Esophagus (tissue), 2 donors: ENCODE measurements around the gene ADCY1. TPM values are rescaled to one million over a fixed set of nuclear protein-coding genes. Genes with fewer than 3 reads are reported as not detected.

Experiments
- H3K27ac ChIP-seq, 2 donors: one replicate each; pipeline ENCODE4 v1.5.1; 2013; ENCODE audit warnings: low read depth in 2 of 2, mild to moderate bottlenecking in 2 of 2, inconsistent platforms in 1 of 2, low read length in 1 of 2, moderate library complexity in 1 of 2
- H3K27me3 ChIP-seq, 2 donors: one replicate each; pipeline ENCODE4 v1.6.1; 2013; ENCODE audit warnings: low read length in 2 of 2, control low read depth in 1 of 2, mild to moderate bottlenecking in 1 of 2; ENCODE audit not compliant: insufficient read depth in 2 of 2, control insufficient read depth in 1 of 2
- H3K36me3 ChIP-seq, 2 donors: one replicate each; pipeline ENCODE4 v1.6.1; 2013; ENCODE audit warnings: low read length in 1 of 2; ENCODE audit not compliant: control insufficient read depth in 2 of 2, insufficient read depth in 2 of 2
- H3K4me1 ChIP-seq, 2 donors: one replicate each; pipeline ENCODE4 v1.6.1; 2013; ENCODE audit warnings: low read length in 1 of 2; ENCODE audit not compliant: control insufficient read depth in 2 of 2, insufficient read depth in 2 of 2
- H3K4me3 ChIP-seq, 2 donors: one replicate each; pipeline ENCODE4 v1.5.1; 2013; ENCODE audit warnings: low read length in 2 of 2, mild to moderate bottlenecking in 2 of 2, low read depth in 1 of 2, moderate library complexity in 1 of 2
- H3K9me3 ChIP-seq, 2 donors: one replicate each; pipeline ENCODE4 v1.6.1; 2013; ENCODE audit warnings: mild to moderate bottlenecking in 2 of 2, low read depth in 1 of 2, low read length in 1 of 2, moderate library complexity in 1 of 2; ENCODE audit not compliant: control insufficient read depth in 2 of 2, insufficient read depth in 1 of 2
- WGBS, 2 donors: extraction: QIAGEN DNeasy Blood & Tissue Kit; methylation state at CpG; one replicate each; pipeline ENCODE4 v1.1.7; 2013; 5-methylcytosine and 5-hydroxymethylcytosine counted together
- polyA plus RNA-seq, 2 donors: library from polyadenylated mRNA; stranded (reverse); fragments of 200-250 nt; gene quantifications; one replicate each; pipeline ENCODE4 v1.2.3, GENCODE V29; 2013
- donor health status: healthy with polysubstance abuse.
- donor health status: Bipolar disorder and iron deficiency.

The ADCY1 gene
- polyA plus RNA-seq, 2 donors, result 0.12 to 0.18 TPM

GRCh38 chr7:45596665-45597095, 22.5 kb downstream of the ADCY1 start:
- Histone ChIP-seq H3K36me3 (no peaks in the 10 kb centered on the region), H3K4me1 (no peaks in the 10 kb centered on the region), H3K27me3 (no peaks in the 10 kb centered on the region), H3K9me3 (no peaks in the 10 kb centered on the region), H3K27ac (no peak overlapping the region), H3K4me3 (no peak overlapping the region)
- WGBS, 2 donors, result 83 to 91% methylated on average over 7 of the region's 7 CpGs

- 81% methylated on average over 9 of the region's 9 CpGs for WGBS, 2 donors
- Histone ChIP-seq H3K4me3 (no peak overlapping the region), H3K36me3 (no peaks in the 10 kb centered on the region), H3K27ac (no peak overlapping the region), H3K4me1 (no peaks in the 10 kb centered on the region), H3K9me3 (no peaks in the 10 kb centered on the region), H3K27me3 (no peaks in the 10 kb centered on the region)
Measured at GRCh38 chr7:45597286-45597984, 23.3 kb downstream of the ADCY1 start.

GRCh38 chr7:45598886-45599520, 24.8 kb downstream of the ADCY1 start:
- no peaks in the 10 kb centered on the region for H3K36me3 ChIP-seq
- H3K27me3 ChIP-seq, result no peaks in the 10 kb centered on the region
- no peaks in the 10 kb centered on the region for H3K4me1 ChIP-seq
- H3K4me3 ChIP-seq, result no peak overlapping the region
- H3K27ac ChIP-seq, result no peak overlapping the region
- WGBS, 2 donors, result 85 to 90% methylated on average over 14 of the region's 14 CpGs
- H3K9me3 ChIP-seq, result no peaks in the 10 kb centered on the region

GRCh38 chr7:45599851-45600706, 25.9 kb downstream of the ADCY1 start:
- H3K36me3 ChIP-seq, result no peaks in the 10 kb centered on the region
- H3K27ac ChIP-seq, result no peak overlapping the region
- 84 to 85% methylated on average over 10 of the region's 10 CpGs for WGBS, 2 donors
- no peak overlapping the region for H3K4me3 ChIP-seq
- no peaks in the 10 kb centered on the region for H3K9me3 ChIP-seq
- no peaks in the 10 kb centered on the region for H3K27me3 ChIP-seq
- H3K4me1 ChIP-seq, result no peaks in the 10 kb centered on the region

- no peak overlapping the region for H3K4me3 ChIP-seq
- no peak overlapping the region for H3K27ac ChIP-seq
- no peaks in the 10 kb centered on the region for H3K4me1 ChIP-seq
- no peaks in the 10 kb centered on the region for H3K9me3 ChIP-seq
- H3K27me3 ChIP-seq, result no peaks in the 10 kb centered on the region
- no peaks in the 10 kb centered on the region for H3K36me3 ChIP-seq
- WGBS, 2 donors, result 87 to 92% methylated on average over 4 of the region's 4 CpGs
Measured at GRCh38 chr7:45601094-45601493, 26.9 kb downstream of the ADCY1 start.

- Histone ChIP-seq H3K9me3 (no peaks in the 10 kb centered on the region), H3K4me1 (no peaks in the 10 kb centered on the region), H3K27ac (no peak overlapping the region), H3K36me3 (no peaks in the 10 kb centered on the region), H3K4me3 (no peak overlapping the region), H3K27me3 (no peaks in the 10 kb centered on the region)
- 88 to 89% methylated on average over 6 of the region's 6 CpGs for WGBS, 2 donors
Measured at GRCh38 chr7:45601816-45602540, 27.8 kb downstream of the ADCY1 start.

- Histone ChIP-seq H3K9me3 (peaks cover 0 to 4% of the 10 kb centered on the region in 2 donors), H3K36me3 (no peaks in the 10 kb centered on the region), H3K27me3 (no peaks in the 10 kb centered on the region), H3K4me3 (no peak overlapping the region), H3K4me1 (no peaks in the 10 kb centered on the region), H3K27ac (no peak overlapping the region)
- WGBS, 2 donors, result 98 to 100% methylated on average over 1 of the region's 1 CpG
Measured at GRCh38 chr7:45606050-45606449, 31.9 kb downstream of the ADCY1 start.

GRCh38 chr7:45606931-45607330, 32.8 kb downstream of the ADCY1 start:
- H3K4me3 ChIP-seq, result no peak overlapping the region
- H3K27ac ChIP-seq, result no peak overlapping the region
- no peaks in the 10 kb centered on the region for H3K36me3 ChIP-seq
- no peaks in the 10 kb centered on the region for H3K4me1 ChIP-seq
- H3K9me3 ChIP-seq, result peaks cover 0 to 4% of the 10 kb centered on the region in 2 donors
- WGBS, 2 donors, result 76% methylated on average over 7 of the region's 7 CpGs
- H3K27me3 ChIP-seq, result no peaks in the 10 kb centered on the region

- Histone ChIP-seq H3K4me1 (no peaks in the 10 kb centered on the region), H3K4me3 (no peak overlapping the region), H3K27ac (no peak overlapping the region), H3K9me3 (peaks cover 0 to 4% of the 10 kb centered on the region in 2 donors), H3K27me3 (no peaks in the 10 kb centered on the region), H3K36me3 (no peaks in the 10 kb centered on the region)
- WGBS, 2 donors, result 92% methylated on average over 16 of the region's 16 CpGs
Measured at GRCh38 chr7:45609180-45609579, 35.0 kb downstream of the ADCY1 start.
